Stimulated activated CD4-positive, alpha-beta T cell treated with anti-CD3 and anti-CD28 coated beads, Interleukin-4, amount 100 ng/mL, for 1 hour (primary cell): ENCODE results near the gene UQCC5.
"Not testable (repeated sequence)": the region's sequence is repeated elsewhere in the genome, so short reads cannot be mapped to it uniquely, and the experiment has no call there.

Experiments used
- DNase-seq: peaks from one replicate; pipeline ENCODE4 v3.0.0-alpha.2; 2020

UQCC5 gene

DNA sequence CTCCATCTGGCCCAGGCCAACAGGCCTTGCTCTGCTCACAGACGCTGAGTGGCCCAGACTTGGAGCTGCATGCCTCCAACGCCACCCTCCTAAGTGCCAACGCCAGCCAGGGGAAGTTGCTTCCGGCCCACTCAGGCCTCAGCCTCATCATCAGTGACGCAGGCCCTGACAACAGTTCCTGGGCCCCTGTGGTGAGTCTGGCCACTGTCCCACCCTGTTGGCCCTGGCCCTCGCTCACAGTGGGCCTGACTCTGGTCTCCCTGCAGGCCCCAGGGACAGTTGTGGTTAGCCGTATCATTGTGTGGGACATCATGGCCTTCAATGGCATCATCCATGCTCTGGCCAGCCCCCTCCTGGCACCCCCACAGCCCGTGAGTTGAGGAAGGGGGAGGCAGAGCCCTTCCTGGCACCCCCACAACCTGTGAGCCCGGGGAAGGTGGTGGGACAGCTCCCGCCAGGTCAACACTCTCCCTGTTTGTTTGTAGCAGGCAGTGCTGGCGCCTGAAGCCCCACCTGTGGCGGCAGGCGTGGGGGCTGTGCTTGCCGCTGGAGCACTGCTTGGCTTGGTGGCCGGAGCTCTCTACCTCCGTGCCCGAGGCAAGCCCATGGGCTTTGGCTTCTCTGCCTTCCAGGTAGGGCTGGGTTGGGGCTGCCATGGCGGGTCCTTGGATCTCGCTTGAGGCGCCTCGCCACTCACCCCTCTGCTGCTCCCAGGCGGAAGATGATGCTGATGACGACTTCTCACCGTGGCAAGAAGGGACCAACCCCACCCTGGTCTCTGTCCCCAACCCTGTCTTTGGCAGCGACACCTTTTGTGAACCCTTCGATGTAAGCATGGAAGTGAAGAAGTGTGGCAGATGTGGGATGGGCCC, 12.8 kb upstream of the UQCC5 start:
- DNase-seq = no peak

DNA sequence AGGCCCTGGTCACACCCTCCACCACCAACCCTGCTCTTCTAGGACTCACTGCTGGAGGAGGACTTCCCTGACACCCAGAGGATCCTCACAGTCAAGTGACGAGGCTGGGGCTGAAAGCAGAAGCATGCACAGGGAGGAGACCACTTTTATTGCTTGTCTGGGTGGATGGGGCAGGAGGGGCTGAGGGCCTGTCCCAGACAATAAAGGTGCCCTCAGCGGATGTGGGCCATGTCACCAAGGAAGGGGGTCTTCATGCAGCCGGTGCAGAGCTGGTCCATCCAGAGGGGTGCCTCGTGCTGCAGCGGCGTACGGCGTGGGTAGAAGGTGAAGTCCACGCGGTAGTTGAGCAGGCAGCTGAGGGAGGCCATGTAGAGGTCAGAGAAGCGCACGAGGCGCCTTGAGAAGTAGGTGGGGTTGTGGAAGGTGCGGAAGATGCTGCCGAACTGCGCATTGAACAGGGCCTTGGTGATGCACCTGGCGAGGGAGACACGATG, 12.1 kb upstream of the UQCC5 start:
- no peak for DNase-seq

DNA sequence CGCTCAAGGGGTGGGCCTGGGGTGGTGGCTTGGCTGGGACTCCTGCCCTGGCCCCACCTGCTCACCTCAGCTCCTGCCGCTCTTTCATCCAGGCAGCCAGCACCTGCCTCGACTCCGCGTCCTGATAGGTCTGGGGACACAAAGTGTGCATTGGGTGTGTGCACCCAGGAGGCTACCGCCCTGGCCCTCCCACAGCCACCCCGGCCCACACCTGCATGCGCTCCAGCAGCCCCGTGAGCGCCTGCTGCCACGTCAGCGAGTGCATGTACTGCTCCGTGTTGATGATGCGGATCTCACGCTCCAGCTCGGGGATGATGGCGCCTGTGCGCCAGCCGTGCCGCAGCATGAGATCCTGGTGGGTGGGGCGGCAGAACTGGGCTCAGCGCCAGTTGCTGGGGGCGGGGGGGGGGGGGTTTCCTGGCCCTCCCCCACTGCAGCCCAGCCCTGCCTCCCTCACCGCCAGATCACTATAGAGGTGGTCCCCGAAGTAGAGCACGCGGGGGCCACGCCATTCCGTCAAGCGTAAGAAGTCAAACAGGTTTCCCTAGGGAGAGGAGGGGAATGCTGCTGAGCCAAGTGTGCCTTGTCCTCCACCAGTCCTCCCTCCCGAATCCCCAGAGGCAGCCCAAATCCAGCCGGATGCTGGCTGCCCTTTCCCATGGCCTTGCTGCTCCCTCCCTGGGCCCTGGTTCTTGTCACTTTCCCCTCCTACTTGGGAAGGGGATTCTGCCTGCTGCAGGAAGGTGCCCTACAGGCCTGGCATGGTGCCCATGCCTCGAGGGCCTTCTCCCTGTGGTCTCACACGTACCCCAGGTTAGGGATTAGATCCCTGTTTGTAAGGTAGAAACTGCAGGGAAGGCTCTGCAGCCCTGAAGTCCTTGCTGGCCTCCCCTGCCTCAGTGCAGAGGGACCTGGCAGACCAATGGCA, 11.4 kb upstream of the UQCC5 start:
- DNase-seq = no peak

DNA sequence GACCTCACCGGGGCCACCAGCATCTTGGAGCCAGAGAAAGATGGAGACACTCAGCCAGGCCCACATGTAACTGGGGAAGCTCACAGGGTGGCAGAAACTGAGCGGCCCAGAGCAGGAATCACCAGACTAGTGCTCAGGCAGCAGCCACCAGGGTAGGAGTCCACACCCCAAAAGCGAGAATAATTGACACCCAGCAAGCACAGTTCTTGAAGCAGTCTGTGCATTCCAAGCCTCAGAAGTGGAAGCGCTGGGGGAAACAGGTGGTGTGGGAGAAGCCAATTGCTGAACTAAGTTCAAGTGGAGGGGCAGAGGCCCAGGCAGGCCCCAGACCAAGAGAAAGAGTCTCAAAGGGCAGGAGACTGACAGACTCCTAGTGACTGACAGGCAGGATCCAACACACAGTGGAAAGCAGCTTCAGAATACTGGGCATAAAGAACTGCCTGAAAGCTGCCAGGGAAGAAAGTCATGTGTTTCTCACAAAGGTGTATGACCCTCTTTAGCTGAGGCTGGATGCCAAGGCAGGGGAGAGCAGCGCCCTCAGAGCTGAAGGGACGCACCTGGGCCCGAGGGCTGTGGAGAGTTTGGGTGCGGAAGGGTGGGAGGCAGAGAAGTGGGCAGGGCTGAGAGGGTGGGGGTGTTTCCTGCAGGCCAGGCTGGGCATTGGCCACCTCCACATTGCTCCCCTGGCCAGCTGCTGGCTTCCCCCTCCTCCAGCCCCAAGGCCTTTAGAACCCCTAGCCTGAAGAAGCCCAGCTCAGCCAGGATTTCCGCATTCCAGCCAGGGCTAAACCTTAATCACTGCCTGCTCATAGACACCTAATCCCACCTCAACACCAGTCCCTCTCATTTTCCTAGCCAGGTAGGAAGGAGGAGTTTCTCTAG, 10.5 kb upstream of the UQCC5 start:
- no peak for DNase-seq

DNA sequence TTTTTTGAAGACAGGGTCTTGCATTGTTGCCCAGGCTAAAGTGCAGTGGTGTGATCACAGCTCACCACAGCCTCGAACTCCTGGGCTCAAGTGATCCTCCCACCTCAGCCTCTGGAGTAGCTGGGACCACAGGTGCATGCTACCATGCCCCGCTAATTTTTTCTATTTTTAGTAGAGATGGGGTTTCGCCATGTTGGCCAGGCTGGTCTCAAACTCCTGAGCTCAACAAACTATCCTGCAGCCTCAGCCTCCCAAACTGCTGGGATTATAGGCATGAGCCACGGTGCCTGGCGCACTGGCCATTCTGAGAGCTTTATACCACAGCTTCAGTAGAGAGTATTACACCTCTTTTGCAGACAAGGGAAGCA, 9.8 kb upstream of the UQCC5 start:
- not testable (repeated sequence) for DNase-seq

DNA sequence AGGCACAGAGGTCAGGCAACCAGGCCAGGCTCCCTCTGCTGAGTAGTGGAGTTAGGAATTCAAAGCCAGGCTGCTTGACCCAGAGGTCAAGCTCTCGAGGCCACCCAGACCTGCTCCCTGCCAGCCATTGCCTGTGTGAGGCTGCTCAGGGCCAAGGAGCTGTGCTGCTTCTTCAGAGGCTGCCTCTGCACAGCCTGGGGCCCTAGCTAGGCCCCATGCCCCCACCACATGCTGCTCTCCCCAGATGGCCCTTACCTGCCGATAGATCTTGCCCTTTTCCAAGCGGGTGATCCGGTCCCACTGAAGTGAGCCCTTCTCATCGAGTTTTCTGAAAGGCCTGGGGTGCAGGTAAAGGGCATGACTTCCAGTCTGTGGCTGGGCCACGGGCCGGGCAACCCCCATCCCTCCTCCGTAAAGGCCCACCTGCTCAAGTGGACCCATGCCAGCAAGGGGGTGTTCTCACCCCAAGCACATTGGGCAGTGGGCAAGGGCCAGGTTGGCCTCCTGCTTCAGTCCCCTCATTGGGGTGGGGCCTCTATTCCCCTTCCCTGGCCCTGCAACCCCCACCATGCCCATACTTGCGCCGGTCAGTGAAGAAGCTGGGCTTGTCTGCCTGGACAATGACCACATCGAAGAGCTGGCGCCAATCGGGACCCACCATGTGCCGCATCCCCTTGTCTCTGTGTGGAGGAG, 9.2 kb upstream of the UQCC5 start:
- DNase-seq = no peak

DNA sequence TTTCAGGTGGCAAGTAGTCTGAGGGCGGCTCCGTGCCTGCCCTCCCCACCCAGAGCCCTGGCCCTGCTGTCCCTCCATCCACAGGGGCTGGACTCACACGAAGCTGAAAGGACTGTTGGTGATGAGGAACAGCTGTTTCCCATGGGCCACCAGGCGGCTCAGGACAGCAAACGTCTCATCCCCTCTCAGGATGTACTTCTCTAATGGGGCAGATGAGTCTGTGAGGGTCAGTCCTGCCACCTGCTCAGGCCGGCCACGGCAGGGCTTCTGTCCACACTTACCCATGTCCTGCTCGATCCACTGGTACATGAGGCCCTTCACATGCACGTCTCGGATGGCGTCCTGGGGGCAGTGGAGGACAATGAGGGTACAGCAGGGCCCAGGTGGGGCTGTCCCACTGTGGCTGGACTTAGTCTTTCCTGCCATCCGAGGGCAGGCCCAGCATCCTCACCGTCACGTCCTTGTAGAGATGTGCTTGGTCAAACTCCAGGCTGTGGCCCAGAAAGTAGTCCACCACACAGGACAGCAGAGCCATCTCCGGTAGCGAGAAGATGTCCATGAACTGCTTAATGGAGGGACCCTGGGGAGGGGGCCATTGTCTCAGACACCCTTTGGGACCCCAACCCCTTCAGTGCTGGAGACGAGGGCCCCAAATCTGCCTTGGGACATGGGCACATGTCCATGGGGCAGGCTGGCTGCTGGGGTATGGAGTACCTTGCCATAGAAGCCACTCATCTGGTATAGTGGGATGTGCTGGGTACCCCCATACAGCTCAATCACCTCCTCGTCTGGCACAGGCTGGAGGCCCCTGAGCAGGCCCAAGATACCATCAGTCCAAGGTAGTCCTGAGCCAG, 8.4 kb upstream of the UQCC5 start:
- no peak for DNase-seq

DNA sequence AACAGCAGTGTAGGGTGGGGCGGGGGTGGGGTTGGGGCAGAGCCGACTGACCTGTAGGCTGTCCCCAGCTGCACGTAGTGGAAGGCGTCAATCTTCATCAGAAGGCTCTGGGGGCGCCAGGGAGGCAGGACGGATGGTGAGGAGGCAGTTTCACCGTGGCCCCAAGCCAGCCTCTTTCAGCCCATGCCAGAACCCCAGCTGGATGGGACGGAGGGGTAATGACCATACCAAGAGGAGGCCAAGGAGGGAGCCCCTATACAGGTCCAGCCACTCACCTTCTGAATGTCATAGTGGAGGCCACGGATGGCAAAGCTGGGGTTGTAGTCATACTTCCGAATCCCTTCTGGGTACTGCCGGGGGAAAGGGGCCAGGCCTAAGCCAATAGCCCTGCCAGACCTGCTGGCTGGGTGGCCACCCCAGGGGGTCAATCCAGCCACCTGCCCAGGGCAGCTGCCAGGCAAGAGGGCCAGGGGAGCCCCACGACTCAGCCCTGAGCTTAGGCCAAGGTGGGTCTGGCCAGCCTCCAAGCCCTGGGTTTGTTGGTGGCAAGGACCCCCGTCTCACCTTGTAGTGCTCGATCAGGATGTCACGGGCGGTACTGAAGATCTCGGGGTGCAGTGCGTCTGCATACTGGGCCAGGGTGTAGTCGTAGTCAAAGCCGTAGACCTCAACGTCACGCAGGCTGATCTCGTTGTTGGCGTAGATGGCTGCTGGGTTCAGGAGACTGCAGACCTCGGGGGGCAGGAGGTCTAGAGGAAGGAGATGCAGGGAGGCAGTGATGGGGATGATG, 7.6 kb upstream of the UQCC5 start:
- DNase-seq = peak; percentile 1

DNA sequence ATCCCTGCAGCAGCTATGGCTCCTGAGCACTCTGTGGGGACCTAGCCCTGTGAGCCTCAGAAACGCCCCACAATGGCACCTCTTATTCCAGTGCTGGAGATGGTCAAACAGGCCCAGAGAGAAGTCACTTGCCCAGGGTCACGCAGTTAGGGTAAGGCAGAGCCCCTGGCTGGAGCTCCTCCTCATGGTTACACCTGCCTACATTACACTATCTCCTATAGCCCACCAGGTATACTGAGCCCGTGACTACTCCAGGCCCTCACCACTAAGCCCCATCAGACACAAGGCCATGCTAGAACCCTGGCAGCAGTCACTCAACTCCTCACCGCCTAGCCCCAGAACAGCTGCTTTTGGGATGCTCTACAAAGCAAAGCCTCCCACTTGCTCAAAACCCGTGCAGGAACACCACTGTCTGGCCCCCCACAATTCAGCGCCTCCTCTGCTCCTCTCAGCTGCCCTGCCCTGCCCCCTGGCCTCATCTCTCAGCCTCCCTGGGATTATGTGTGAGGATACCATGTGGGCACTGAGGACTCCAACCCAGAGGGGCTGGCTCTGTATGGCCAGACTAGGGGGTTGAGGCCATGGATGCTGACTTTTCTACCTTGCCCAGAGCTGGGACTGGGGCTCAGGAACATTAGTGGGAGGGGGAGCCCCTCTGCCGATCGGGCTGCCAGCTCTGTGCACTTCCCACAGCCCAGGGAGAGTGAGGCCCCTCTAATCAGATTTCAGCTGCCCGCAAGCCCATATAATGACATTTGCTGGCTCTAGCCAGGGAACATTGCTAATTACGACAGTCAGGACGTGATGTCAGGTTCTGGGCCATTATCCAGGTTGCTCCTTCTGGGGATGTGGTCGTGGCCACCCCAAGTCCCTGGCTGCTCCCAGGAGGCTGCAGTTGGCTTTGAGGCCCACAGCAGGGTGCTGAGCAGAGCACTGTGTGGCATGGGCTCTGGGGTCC, 6.8 kb upstream of the UQCC5 start:
- DNase-seq = peak; percentile 0

DNA sequence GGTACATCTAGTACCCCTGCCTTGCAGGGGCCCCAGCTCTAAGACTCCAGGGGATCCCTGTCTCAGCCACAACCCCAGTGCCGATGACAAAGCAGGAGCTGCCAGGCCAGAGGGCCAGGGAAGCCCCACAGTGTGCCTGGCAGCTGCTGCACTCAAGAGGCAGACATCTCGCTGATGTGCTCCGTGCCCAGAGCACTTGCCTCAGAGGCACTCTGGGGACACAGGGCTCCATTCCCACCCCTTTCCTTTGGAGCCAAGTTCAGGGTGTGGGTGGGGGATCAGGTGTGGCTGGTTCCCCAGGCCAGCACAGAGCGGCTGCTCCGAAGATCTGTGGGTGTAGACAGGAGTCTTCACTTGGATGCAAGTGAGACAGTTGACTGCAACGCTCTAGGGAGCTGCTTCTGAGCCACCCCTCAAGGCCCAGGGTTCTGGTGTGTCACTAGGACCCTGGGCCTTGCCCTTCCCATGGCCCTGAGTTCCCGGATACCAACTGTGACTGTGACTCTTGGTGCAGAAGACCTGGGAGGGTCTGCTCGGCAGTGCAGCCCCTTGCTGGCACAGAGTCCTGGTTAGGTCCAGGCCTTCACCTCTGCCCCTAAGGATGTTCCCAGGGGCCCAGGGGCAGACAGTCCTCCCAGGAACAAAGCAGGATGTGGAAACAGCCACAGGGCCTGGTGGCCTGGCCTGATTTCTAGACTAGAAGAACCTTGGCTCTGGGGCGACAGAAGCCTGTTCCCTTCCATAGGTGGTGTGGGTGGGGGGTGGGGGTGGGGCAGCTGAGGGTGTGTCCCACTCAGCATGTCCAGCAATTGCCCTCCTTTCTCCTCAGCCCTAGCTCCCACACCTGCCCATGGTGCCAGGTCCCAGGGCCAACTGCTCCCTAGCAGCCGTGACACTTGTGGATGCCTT, 5.2 kb upstream of the UQCC5 start:
- DNase-seq = no peak

DNA sequence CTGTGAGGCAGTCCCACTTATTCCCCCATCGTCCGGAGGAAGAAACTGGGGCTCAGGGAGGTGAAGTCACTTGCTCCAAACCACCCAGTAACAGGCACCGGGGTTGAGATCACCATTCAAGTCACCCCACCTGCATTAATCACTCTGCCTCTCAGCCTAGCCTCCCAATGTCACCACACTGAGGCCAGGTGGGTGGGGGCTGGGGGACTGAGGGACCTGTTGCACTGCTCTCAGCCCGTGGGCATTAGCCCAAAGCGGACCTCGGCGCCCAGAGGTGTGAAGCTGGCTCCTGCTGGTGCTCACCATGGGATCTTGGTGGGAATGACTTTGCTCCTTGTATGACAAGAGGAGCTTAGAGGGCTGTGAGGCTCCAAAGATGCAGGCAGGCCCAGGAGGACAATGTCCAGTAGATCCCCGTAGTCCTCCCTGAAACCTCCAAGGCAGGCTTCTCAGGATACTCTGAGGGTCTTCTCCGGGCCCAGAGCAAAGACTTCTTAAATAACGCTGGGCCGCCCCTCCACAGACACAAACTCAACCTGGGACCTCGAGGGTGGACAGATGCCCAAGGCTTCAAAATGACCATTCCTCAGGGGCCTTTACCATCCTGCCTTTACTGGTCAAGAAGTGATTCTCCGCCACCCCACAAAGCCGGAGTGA, 4.4 kb upstream of the UQCC5 start:
- DNase-seq = no peak

DNA sequence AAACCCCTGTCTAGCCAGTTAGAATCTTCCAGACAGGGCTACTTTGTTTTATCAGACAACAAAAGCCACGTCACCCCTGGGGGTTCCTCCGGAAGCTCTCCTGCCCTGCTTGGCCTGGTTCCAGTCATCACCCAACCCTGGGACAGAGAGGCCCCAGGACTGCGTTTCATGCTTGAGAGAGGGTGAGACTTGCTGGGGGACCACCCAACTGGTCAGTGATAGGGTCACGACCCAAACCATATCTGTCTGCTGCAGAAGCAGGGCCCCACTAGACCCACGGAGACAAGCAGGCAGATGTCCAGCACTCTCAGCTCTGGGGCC, 3.9 kb upstream of the UQCC5 start:
- no peak for DNase-seq

DNA sequence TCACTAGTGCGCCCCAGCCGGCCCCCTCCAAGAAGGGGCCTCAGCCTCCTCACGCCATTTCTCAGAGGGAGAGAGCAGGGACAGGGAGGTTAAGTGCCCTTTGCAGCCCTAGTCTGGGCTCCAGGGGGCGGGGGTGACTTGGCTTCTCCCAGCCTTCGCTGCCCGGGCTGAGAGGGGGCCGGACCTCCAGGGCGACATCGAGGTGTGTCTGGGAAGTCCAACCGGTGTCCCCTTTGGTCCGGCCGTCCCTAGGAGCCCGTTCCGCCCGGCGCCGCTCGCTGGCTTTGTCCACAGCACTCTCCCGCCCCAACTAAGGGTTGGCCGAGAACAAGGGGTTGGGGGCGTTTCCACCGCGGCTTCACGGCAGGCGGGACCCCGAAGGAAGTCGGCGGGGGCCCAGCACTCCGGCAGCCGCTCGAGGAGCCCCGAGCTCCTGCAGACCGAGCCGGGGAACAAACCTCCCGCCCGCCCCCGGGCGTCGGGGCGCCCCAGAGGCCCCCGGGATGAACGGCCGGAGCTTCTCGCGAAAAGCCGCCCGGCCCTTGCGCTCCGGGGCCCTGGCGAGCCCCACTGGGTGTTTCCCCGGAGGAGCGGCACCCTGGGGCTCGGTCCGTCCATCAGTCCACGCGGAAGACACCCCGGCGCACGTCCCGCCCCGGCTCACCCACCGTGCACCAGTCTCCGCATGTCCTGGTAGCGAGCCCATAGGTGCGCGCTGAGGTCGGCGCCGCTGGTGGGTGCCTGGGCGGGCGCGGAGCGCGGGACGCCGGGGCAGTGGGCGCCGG, 3.4 kb upstream of the UQCC5 start:
- DNase-seq = peak; percentile 36

DNA sequence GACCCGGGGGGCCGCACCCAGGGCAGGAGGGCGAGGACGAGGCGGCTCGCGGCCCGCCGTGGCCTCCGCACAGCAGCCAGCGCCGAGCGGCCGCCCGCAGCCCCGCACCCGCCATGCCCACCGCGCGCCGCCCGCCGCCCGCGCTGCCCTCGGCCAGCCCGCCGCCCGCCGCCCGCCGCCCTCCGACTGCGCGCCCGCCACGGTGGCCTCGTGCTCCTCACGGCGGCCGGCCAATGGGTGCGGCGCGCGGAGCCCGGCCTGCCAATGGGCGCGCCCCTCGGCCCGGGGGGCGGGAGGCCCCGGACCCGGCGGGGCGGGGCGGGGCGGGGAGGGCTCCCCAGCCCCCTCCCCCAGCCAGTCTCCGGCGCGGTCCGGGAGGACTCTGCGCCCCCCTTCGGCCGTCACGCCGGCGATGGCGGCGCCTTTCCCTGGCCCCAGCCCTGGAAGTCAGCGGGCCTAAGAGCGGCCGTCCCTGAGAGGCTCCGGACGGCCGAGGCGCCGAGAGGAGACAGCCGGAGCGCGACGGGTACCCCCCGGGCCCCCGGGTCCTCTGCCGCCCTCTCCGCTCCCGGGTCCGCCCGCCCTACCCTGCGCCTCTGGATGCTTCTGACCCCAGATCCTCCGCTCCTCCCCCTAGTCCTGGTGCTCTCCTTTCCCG, 2.7 kb upstream of the UQCC5 start, which contains the start of gene NT5DC2:
NT5DC2 (minus strand) TSS at position 235 of the 658 bp plus-strand sequence; CDS start at position 115, 120 bp downstream.
- DNase-seq = peak; percentile 72

DNA sequence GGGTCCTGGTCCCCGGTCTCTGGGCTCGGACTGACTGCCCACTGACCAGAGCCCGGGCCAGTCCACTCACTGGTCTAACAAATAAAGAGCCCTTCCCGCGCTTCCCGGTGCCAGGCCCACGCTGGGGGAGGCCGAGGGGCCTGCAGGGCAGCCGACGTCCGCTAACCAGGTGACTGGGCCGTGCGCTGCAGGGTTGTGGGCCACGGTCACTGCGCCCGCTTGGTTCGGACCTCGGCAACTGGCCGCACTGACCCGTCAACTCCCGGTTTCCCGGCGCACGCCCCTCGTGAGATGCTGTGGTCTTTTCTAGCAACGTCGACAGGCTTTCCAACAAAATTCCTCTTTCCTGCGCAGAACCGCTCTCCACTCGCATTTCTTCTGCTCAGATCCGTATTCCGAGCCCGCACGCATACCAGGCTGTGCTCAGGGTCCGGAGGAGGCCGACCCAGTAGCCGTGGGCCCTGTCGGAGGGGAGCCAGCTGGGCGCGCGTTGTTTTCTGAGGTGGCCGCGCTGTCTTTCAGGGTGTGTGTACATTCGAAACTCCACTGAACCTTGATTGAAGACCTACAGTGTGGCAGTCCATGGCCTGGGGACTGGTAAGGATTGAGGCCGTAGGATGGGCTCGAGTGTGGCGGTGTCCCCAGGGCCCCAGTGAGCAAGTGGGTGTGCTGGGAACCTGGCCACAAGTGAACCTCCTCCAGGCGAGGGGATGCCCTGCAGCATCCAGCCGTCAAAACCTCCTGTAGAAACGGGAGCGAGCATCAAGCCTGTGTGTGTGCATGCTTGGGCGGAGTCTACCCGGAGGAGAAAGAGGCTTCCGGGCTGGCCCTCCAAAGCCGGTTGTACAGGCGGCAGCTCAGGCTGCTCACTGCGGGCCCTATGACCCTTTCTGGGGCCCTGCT, 1.9 kb upstream of the UQCC5 start:
- DNase-seq = no peak
